HS-5 (cell line): ENCODE data around the gene ZSWIM2.
"Not testable (repeated sequence)": the region's sequence is repeated elsewhere in the genome, so short reads cannot be mapped to it uniquely, and the experiment has no call there.

ENCODE experiments used
- DNase-seq: peaks from one replicate; pipeline ENCODE4 v3.0.0-alpha.2; 2012; ENCODE audit warnings: low read depth

Gene ZSWIM2

GRCh38 chr2:186841940-186842339 is 7.0 kb downstream of the ZSWIM2 start:
- peak; percentile 63 for DNase-seq

- DNase-seq = no peak
Observed at GRCh38 chr2:186835628-186836027, 13.3 kb downstream of the ZSWIM2 start.

- DNase-seq = no peak
Observed at GRCh38 chr2:186827862-186828492, 21.0 kb downstream of the ZSWIM2 start.

GRCh38 chr2:186827411-186827810 is 21.6 kb downstream of the ZSWIM2 start:
- DNase-seq = peak; percentile 35

GRCh38 chr2:186822323-186822722 is 26.6 kb downstream of the ZSWIM2 start:
- no peak for DNase-seq

GRCh38 chr2:186820303-186820702 is 28.7 kb downstream of the ZSWIM2 start:
- DNase-seq = no peak

GRCh38 chr2:186811760-186812159 is 37.2 kb downstream of the ZSWIM2 start:
- not testable (repeated sequence) for DNase-seq

GRCh38 chr2:186806591-186806990 is 42.4 kb downstream of the ZSWIM2 start:
- no peak for DNase-seq

- not testable (repeated sequence) for DNase-seq
Observed at GRCh38 chr2:186798604-186799003, 50.4 kb downstream of the ZSWIM2 start.

GRCh38 chr2:186784930-186785329 is 64.0 kb downstream of the ZSWIM2 start:
- no peak for DNase-seq

- no peak for DNase-seq
Observed at GRCh38 chr2:186783254-186783653, 65.7 kb downstream of the ZSWIM2 start.

GRCh38 chr2:186780701-186781316 is 68.2 kb downstream of the ZSWIM2 start:
- DNase-seq = peak; percentile 4
